GM23338 (cell line): ENCODE results near the gene COBL. TPM values are rescaled to one million over a fixed set of nuclear protein-coding genes. Genes with fewer than 3 reads are reported as not detected.
A peak's percentile ranks its signal among the peaks of the same experiment; 100 is the strongest.

Source experiments
- ATAC-seq: fragments of 200-7000 bp; cut with Tn5 transposase; 3 replicates; pipeline ENCODE4 v1.9.1; 2020
- DNase-seq: peaks from one replicate; pipeline ENCODE4 v3.0.0-alpha.2; 2015; ENCODE audit warnings: low spot score
- H2AFZ ChIP-seq: fragments of 200-600 bp; sonication (generic); 2 replicates; pipeline ENCODE4 v1.8.0; 2016; ENCODE audit warnings: antibody characterized with exemption, mild to moderate bottlenecking, moderate library complexity
- H3F3A ChIP-seq: fragments of 200-600 bp; sonication (generic); replicated peaks from 2 replicates; pipeline ENCODE4 v1.8.0; 2017; ENCODE audit warnings: antibody characterized with exemption, mixed run types, low read depth
- H3K27ac ChIP-seq: fragments of 200-600 bp; sonication (generic); 2 replicates; pipeline ENCODE4 v1.6.1; 2016; ENCODE audit warnings: low read depth
- H3K27me3 ChIP-seq: fragments of 200-600 bp; sonication (generic); 2 replicates; pipeline ENCODE4 v1.8.0; 2016; ENCODE audit warnings: mild to moderate bottlenecking, mixed run types, moderate library complexity; ENCODE audit not compliant: insufficient read depth
- H3K36me3 ChIP-seq: fragments of 200-600 bp; sonication (generic); 2 replicates; pipeline ENCODE4 v1.8.0; 2016; ENCODE audit warnings: mild to moderate bottlenecking; ENCODE audit not compliant: insufficient read depth
- H3K4me1 ChIP-seq: fragments of 200-600 bp; sonication (generic); 2 replicates; pipeline ENCODE4 v1.8.0; 2016; ENCODE audit warnings: mild to moderate bottlenecking, moderate library complexity; ENCODE audit not compliant: insufficient read depth
- H3K4me2 ChIP-seq: fragments of 200-600 bp; sonication (generic); 2 replicates; pipeline ENCODE4 v1.7.1; 2017; ENCODE audit warnings: mixed run types
- H3K4me3 ChIP-seq: fragments of 200-600 bp; sonication (generic); 2 replicates; pipeline ENCODE4 v1.6.1; 2016; ENCODE audit warnings: mixed run types
- H3K79me2 ChIP-seq: fragments of 200-600 bp; sonication (generic); replicated peaks from 2 replicates; pipeline ENCODE4 v1.8.0; 2017; ENCODE audit warnings: mild to moderate bottlenecking; ENCODE audit not compliant: insufficient read depth
- H3K9me2 ChIP-seq: fragments of 200-600 bp; sonication (generic); 2 replicates; pipeline ENCODE4 v1.8.0; 2017; ENCODE audit not compliant: insufficient read depth
- H4K20me1 ChIP-seq: fragments of 200-600 bp; sonication (generic); replicated peaks from 2 replicates; pipeline ENCODE4 v1.8.0; 2017; ENCODE audit warnings: mild to moderate bottlenecking; ENCODE audit not compliant: insufficient read depth
- H3K27ac Mint-ChIP-seq: 2 replicates; pipeline ENCODE4 v1.8.0; 2020; ENCODE audit warnings: inconsistent platforms, mild to moderate bottlenecking, moderate library complexity, mixed read lengths
- H3K27me3 Mint-ChIP-seq: 3 replicates; pipeline ENCODE4 v1.8.0; 2022; ENCODE audit warnings: low read depth, mild to moderate bottlenecking, moderate library complexity, mixed read lengths, inconsistent platforms; ENCODE audit not compliant: insufficient read depth, poor library complexity
- H3K36me3 Mint-ChIP-seq: 3 replicates; pipeline ENCODE4 v1.8.0; 2021; ENCODE audit warnings: low read depth, mild to moderate bottlenecking, inconsistent platforms, moderate library complexity, mixed read lengths
- H3K4me1 Mint-ChIP-seq: 3 replicates; pipeline ENCODE4 v1.8.0; 2020; ENCODE audit warnings: mild to moderate bottlenecking, inconsistent platforms, mixed read lengths
- H3K4me3 Mint-ChIP-seq: 3 replicates; pipeline ENCODE4 v1.8.0; 2021; ENCODE audit warnings: moderate library complexity, mild to moderate bottlenecking, inconsistent platforms, mixed read lengths
- H3K9me3 Mint-ChIP-seq: 3 replicates; pipeline ENCODE4 v1.8.0; 2020; ENCODE audit warnings: moderate library complexity, mild to moderate bottlenecking, inconsistent platforms, mixed read lengths
- ZNF114 ChIP-seq: fragments of 250-450 bp; sonication (Bioruptor Pico); IDR thresholded peaks from 2 replicates; pipeline ENCODE4 v1.5.0; 2020; ENCODE audit warnings: mild to moderate bottlenecking, moderate library complexity
- polyA plus RNA-seq: library from polyadenylated mRNA; unstranded; fragments of >200 nt; fragmentation: Nextera tagmentation; extraction: Ambion mirVana; gene quantifications from 2 replicates; pipeline ENCODE4 v1.2.1, GENCODE V29; 2016
- total RNA-seq: library from RNA; depleted of rRNA; stranded (reverse); fragments of >200 nt; shearing (Covaris generic); gene quantifications from 2 replicates; pipeline ENCODE4 v1.2.3, GENCODE V29; 2014
- TF ChIP-seq, protein P1 (sequence below): fragments of 250-450 bp; sonication (Bioruptor Pico); IDR thresholded peaks from 2 replicates; pipeline ENCODE4 v1.5.0; 2020; ENCODE audit warnings: mild to moderate bottlenecking, moderate library complexity

COBL gene
- total and polyA plus RNA-seq, 2 experiments from 2014 or later, result 18.3 to 51.9 TPM

DNA sequence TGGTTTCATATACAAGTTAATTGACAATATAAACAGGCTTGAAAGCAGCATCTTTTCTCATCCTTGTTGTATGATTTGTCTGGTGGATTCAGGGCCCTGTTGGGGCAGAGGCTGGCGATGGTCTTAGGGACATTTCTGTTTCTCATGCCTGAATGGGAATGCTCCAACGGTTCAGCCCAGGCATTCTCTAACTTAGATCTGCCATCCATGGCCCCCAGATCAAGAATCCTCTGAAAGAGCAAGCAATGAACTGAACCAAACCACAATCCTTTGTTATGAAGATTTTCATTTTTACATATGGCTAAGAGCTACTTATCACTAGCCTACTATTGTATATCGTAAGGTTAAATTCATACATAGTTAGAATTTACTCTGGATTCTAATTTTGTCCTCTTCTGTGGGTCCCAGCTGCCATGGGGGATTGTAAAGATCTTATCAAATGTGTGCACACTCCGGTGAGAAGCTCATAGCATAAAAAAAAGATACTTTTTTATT lies 163.9 kb downstream of the COBL start:
- H3K9me2 ChIP-seq, result 0 out of 2 replicates have a peak, but pooled peaks cover 3% of the 10 kb centered on the region
- no peaks in the 10 kb centered on the region for H3K27me3 Mint-ChIP-seq
- ATAC-seq, result peak; percentile 43; the same call in 2 of the 3 replicates

More for the DNA sequence above, 163.9 kb downstream of the COBL start:
- H3K4me1 Mint-ChIP-seq, result peaks cover 16% of the 10 kb centered on the region
- no peak overlapping the region for H3K27ac Mint-ChIP-seq
- TF ChIP-seq ZNF114 (CRISPR knock-in tag), result no peak
- TF ChIP-seq, protein P1, sequence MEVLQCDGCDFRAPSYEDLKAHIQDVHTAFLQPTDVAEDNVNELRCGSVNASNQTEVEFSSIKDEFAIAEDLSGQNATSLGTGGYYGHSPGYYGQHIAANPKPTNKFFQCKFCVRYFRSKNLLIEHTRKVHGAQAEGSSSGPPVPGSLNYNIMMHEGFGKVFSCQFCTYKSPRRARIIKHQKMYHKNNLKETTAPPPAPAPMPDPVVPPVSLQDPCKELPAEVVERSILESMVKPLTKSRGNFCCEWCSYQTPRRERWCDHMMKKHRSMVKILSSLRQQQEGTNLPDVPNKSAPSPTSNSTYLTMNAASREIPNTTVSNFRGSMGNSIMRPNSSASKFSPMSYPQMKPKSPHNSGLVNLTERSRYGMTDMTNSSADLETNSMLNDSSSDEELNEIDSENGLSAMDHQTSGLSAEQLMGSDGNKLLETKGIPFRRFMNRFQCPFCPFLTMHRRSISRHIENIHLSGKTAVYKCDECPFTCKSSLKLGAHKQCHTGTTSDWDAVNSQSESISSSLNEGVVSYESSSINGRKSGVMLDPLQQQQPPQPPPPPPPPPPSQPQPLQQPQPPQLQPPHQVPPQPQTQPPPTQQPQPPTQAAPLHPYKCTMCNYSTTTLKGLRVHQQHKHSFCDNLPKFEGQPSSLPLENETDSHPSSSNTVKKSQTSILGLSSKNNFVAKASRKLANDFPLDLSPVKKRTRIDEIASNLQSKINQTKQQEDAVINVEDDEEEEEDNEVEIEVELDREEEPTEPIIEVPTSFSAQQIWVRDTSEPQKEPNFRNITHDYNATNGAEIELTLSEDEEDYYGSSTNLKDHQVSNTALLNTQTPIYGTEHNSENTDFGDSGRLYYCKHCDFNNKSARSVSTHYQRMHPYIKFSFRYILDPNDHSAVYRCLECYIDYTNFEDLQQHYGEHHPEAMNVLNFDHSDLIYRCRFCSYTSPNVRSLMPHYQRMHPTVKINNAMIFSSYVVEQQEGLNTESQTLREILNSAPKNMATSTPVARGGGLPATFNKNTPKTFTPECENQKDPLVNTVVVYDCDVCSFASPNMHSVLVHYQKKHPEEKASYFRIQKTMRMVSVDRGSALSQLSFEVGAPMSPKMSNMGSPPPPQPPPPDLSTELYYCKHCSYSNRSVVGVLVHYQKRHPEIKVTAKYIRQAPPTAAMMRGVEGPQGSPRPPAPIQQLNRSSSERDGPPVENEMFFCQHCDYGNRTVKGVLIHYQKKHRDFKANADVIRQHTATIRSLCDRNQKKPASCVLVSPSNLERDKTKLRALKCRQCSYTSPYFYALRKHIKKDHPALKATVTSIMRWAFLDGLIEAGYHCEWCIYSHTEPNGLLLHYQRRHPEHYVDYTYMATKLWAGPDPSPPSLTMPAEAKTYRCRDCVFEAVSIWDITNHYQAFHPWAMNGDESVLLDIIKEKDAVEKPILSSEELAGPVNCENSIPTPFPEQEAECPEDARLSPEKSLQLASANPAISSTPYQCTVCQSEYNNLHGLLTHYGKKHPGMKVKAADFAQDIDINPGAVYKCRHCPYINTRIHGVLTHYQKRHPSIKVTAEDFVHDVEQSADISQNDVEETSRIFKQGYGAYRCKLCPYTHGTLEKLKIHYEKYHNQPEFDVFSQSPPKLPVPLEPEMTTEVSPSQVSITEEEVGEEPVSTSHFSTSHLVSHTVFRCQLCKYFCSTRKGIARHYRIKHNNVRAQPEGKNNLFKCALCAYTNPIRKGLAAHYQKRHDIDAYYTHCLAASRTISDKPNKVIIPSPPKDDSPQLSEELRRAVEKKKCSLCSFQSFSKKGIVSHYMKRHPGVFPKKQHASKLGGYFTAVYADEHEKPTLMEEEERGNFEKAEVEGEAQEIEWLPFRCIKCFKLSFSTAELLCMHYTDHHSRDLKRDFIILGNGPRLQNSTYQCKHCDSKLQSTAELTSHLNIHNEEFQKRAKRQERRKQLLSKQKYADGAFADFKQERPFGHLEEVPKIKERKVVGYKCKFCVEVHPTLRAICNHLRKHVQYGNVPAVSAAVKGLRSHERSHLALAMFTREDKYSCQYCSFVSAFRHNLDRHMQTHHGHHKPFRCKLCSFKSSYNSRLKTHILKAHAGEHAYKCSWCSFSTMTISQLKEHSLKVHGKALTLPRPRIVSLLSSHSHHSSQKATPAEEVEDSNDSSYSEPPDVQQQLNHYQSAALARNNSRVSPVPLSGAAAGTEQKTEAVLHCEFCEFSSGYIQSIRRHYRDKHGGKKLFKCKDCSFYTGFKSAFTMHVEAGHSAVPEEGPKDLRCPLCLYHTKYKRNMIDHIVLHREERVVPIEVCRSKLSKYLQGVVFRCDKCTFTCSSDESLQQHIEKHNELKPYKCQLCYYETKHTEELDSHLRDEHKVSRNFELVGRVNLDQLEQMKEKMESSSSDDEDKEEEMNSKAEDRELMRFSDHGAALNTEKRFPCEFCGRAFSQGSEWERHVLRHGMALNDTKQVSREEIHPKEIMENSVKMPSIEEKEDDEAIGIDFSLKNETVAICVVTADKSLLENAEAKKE (CRISPR knock-in tag), result 0 out of 2 replicates have a peak, but pooled peaks have one; percentile 20
- H4K20me1 ChIP-seq, result no peaks in the 10 kb centered on the region; the same call in 1 of the 2 replicates
- no peaks in the 10 kb centered on the region for H3F3A ChIP-seq
- H3K4me3 ChIP-seq, result no peak overlapping the region
- peak overlapping the region; percentile 13 for H3K4me2 ChIP-seq
- H3K4me3 Mint-ChIP-seq, result no peak overlapping the region
- no peaks in the 10 kb centered on the region for H3K79me2 ChIP-seq
- peaks cover 13% of the 10 kb centered on the region for H3K4me1 ChIP-seq
- H3K9me3 Mint-ChIP-seq, result peaks cover 22% of the 10 kb centered on the region
- peaks cover 6% of the 10 kb centered on the region; the same call in 1 of the 2 replicates for H3K36me3 ChIP-seq
- H3K27me3 ChIP-seq, result no peaks in the 10 kb centered on the region
- H3K36me3 Mint-ChIP-seq, result peaks cover 34% of the 10 kb centered on the region
- no peak overlapping the region for H3K27ac ChIP-seq
- no peak overlapping the region for H2AFZ ChIP-seq
- DNase-seq, result peak; percentile 27
